Progenitor cell of endocrine pancreas (in vitro differentiated cells): Measurements from ENCODE around the gene RTEL1. TPM values are rescaled to one million over a fixed set of nuclear protein-coding genes. Genes with fewer than 3 reads are reported as not detected.

Source experiments
- DNase-seq: peaks from one replicate; pipeline ENCODE4 v3.0.0; 2021; ENCODE audit warnings: low spot score; ENCODE audit not compliant: unreplicated experiment
- H3K27ac Mint-ChIP-seq: 2 replicates; pipeline ENCODE4 v1.8.0; 2021; ENCODE audit warnings: mild to moderate bottlenecking, moderate library complexity, mixed read lengths
- H3K27me3 Mint-ChIP-seq: 2 replicates; pipeline ENCODE4 v1.8.0; 2021; ENCODE audit warnings: mixed read lengths
- H3K36me3 Mint-ChIP-seq: 2 replicates; pipeline ENCODE4 v1.8.0; 2022; ENCODE audit warnings: mixed read lengths; ENCODE audit not compliant: insufficient read depth
- H3K4me1 Mint-ChIP-seq: 2 replicates; pipeline ENCODE4 v1.8.0; 2021; ENCODE audit warnings: low read depth, mixed read lengths
- H3K4me3 Mint-ChIP-seq: 2 replicates; pipeline ENCODE4 v1.8.0; 2021; ENCODE audit warnings: low read depth, mild to moderate bottlenecking, moderate library complexity, mixed read lengths
- H3K9me3 Mint-ChIP-seq: 2 replicates; pipeline ENCODE4 v1.8.0; 2021; ENCODE audit warnings: low read depth, mixed read lengths
- CTCF ChIP-seq: fragments of 200-600 bp; sonication (generic); IDR thresholded peaks from one replicate; pipeline ENCODE4 v1.5.0; 2021; ENCODE audit warnings: antibody characterized with exemption, mild to moderate bottlenecking; ENCODE audit not compliant: unreplicated experiment
- total RNA-seq: library from RNA; stranded (reverse); gene quantifications from 2 replicates; pipeline ENCODE4 v1.2.1, GENCODE V29; 2021

RTEL1 gene
- total RNA-seq, 1 donor from 2014 or later, result 35.5 TPM

GRCh38 chr20:63693733-63694583 is 35.8 kb downstream of the RTEL1 start:
- H3K36me3 Mint-ChIP-seq, result peaks cover 2% of the 10 kb centered on the region
- H3K27me3 Mint-ChIP-seq, result no peaks in the 10 kb centered on the region
- no peak overlapping the region for H3K4me3 Mint-ChIP-seq
- no peaks in the 10 kb centered on the region for H3K9me3 Mint-ChIP-seq
- H3K4me1 Mint-ChIP-seq, result no peaks in the 10 kb centered on the region
- DNase-seq, result no peak
- peak overlapping the region; percentile 86 for H3K27ac Mint-ChIP-seq
- no peak for TF ChIP-seq CTCF

DNA sequence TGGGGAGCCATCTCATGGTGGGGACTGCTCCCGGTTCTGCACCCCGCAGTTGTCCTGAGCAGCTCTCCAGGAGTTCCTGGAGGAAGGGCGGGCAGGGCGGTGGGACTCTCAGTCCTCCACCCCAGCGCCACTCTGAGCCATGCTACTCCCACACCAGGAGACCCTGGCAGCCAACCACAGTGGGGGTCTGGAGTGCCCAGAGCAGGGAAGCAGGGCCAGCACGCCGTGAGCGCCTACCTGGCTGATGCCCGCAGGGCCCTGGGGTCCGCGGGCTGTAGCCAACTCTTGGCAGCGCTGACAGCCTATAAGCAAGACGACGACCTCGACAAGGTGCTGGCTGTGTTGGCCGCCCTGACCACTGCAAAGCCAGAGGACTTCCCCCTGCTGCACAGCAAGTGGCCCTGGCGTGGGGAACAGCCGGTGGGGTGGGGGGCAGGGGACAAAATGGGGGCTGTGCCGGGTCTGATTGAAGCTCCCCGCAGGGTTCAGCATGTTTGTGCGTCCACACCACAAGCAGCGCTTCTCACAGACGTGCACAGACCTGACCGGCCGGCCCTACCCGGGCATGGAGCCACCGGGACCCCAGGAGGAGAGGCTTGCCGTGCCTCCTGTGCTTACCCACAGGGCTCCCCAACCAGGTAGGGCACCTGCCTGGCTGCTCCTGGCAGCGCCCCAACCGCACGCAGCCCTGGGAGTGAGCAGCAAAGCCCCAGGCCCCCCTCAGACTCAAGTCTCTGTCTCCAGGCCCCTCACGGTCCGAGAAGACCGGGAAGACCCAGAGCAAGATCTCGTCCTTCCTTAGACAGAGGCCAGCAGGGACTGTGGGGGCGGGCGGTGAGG is 36.7 kb downstream of the RTEL1 start:
- no peak for TF ChIP-seq CTCF
- Mint-ChIP-seq H3K4me1 (no peaks in the 10 kb centered on the region), H3K4me3 (no peak overlapping the region), H3K36me3 (peaks cover 2% of the 10 kb centered on the region), H3K27me3 (no peaks in the 10 kb centered on the region), H3K27ac (no peak overlapping the region), H3K9me3 (no peaks in the 10 kb centered on the region)
- no peak for DNase-seq

- no peaks in the 10 kb centered on the region for H3K9me3 Mint-ChIP-seq
- peaks cover 2% of the 10 kb centered on the region for H3K36me3 Mint-ChIP-seq
- no peak overlapping the region for H3K27ac Mint-ChIP-seq
- H3K27me3 Mint-ChIP-seq, result no peaks in the 10 kb centered on the region
- DNase-seq, result no peak
- no peak for TF ChIP-seq CTCF
- no peaks in the 10 kb centered on the region for H3K4me1 Mint-ChIP-seq
- H3K4me3 Mint-ChIP-seq, result no peak overlapping the region
These were observed 37.6 kb downstream of the RTEL1 start for GRCh38 chr20:63695424-63696305.

- H3K4me3 Mint-ChIP-seq, result no peak overlapping the region
- no peaks in the 10 kb centered on the region for H3K27me3 Mint-ChIP-seq
- no peak for DNase-seq
These were observed 38.2 kb downstream of the RTEL1 start for GRCh38 chr20:63696306-63696627.

More at GRCh38 chr20:63696306-63696627, 38.2 kb downstream of the RTEL1 start:
- Mint-ChIP-seq H3K36me3 (peaks cover 2% of the 10 kb centered on the region), H3K4me1 (no peaks in the 10 kb centered on the region), H3K27ac (no peak overlapping the region), H3K9me3 (no peaks in the 10 kb centered on the region)
- TF ChIP-seq CTCF, result no peak
